ENCODE measurements around the gene ZNF446. TPM values are rescaled to one million over a fixed set of nuclear protein-coding genes. Genes with fewer than 3 reads are reported as not detected.

Gene ZNF446
- total and polyA plus RNA-seq, 2 donors (not counting 1 experiment from before 2014, with no cell fraction given): 15.0 to 18.9 TPM

DNA sequence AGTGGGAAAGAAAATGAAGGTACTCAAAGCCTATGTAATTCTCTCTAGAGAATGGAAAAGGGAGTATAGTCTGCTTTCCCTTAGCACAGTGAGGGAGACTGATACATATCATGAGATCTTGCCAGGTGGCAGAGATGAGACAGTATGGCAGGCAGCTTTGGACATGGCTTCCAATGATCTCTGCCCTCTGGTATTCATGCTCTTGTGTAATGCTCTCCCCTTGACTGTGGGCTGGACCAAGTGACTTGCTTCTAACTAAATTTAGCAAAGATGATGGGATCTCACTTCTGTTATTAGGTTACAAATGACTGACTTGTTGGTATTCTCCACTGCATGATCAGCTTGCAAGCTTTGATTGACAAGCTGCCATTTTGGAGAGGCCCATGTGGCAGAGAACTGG, 46.4 kb upstream of the ZNF446 start:
- H3K9me3 Mint-ChIP-seq (ENCODE audit: insufficient read depth): peaks cover 27% of the 10 kb centered on the region
- no peaks in the 10 kb centered on the region for H3K27me3 Mint-ChIP-seq
- no peak overlapping the region for H2AFZ ChIP-seq (ENCODE audit: insufficient read depth, low read depth, low read length, poor library complexity, severe bottlenecking)
- ChIA-PET CTCF (no interaction called here), POLR2A (no interaction called here)
- no peaks in the 10 kb centered on the region for H3K79me2 ChIP-seq (ENCODE audit: control insufficient read depth, insufficient read depth, low read length)
- no peak overlapping the region for H3K4me2 ChIP-seq (replicated peaks; ENCODE audit: low read depth, low read length, poor library complexity, severe bottlenecking)
- ATAC-seq (ENCODE audit: low read depth) (no peak), DNase-seq (no peak)
- peaks cover 14 to 80% (median 68%) of the 10 kb centered on the region in 3 donors for H3K9me3 ChIP-seq (ENCODE audit: control extremely low read depth in 1 of 3, control insufficient read depth in 2 of 3, insufficient read depth in 1 of 3, low read length in 2 of 3)
- no peak overlapping the region for H3K27ac Mint-ChIP-seq
- no peaks in the 10 kb centered on the region for H3K27me3 ChIP-seq (replicated peaks in 1 of 4; ENCODE audit: control extremely low read depth in 1 of 4, control insufficient read depth in 3 of 4, insufficient read depth in 4 of 4, low read length in 3 of 4)
- H3K36me3 ChIP-seq (replicated peaks in 1 of 2; ENCODE audit: control extremely low read depth in 1 of 2, control insufficient read depth in 1 of 2, extremely low read depth in 1 of 2, insufficient read depth in 2 of 2, low read length in 1 of 2): peaks cover 6 to 21% of the 10 kb centered on the region in 2 experiments
- H3K4me3 ChIP-seq (ENCODE audit: control extremely low read depth in 1 of 5, extremely low read depth in 1 of 5, insufficient read depth in 1 of 5, low read depth in 2 of 5, low read length in 4 of 5): no peak overlapping the region
- H3K27ac ChIP-seq (ENCODE audit: low read length in 2 of 2): no peak overlapping the region
- intact Hi-C loops (cut with micrococcal nuclease): no loop called here
- no peaks in the 10 kb centered on the region for H3K4me1 Mint-ChIP-seq
- no peaks in the 10 kb centered on the region for H3K4me1 ChIP-seq (ENCODE audit: control insufficient read depth in 2 of 2, insufficient read depth in 2 of 2, low read length in 2 of 2)
- H4K20me1 ChIP-seq (ENCODE audit: control insufficient read depth, insufficient read depth, low read length, poor library complexity, severe bottlenecking): no peaks in the 10 kb centered on the region
- H3K4me3 Mint-ChIP-seq: no peak overlapping the region
- no peak overlapping the region for H3K9ac ChIP-seq (ENCODE audit: low read length)
- no peak for TF ChIP-seq EZH2 (IDR thresholded peaks at IDR 0.05; ENCODE audit: borderline replicate concordance, insufficient read depth, low read depth, low read length, poor library complexity, severe bottlenecking)
- TF ChIP-seq, protein P1, sequence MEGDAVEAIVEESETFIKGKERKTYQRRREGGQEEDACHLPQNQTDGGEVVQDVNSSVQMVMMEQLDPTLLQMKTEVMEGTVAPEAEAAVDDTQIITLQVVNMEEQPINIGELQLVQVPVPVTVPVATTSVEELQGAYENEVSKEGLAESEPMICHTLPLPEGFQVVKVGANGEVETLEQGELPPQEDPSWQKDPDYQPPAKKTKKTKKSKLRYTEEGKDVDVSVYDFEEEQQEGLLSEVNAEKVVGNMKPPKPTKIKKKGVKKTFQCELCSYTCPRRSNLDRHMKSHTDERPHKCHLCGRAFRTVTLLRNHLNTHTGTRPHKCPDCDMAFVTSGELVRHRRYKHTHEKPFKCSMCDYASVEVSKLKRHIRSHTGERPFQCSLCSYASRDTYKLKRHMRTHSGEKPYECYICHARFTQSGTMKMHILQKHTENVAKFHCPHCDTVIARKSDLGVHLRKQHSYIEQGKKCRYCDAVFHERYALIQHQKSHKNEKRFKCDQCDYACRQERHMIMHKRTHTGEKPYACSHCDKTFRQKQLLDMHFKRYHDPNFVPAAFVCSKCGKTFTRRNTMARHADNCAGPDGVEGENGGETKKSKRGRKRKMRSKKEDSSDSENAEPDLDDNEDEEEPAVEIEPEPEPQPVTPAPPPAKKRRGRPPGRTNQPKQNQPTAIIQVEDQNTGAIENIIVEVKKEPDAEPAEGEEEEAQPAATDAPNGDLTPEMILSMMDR (IDR thresholded peaks at IDR 0.05): no peak

DNA sequence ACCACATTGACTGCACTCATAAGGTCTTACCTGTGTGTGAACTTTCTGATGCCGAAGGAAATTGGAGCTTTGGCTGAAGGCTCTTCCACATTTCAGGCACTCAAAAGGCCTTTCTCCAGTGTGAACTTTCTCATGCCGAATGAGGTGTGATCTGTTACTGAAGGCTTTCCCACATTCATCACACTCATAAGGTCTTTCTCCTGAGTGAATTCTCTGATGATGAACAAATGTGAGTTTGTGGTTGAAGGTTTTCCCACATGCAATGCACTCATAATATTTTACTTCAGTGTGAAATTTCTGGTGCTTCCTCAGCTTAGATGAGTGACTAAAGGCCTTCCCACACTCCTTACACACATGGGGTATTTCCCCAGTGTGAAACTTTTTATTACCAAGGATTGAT, 41.9 kb upstream of the ZNF446 start:
- no peaks in the 10 kb centered on the region for H3K27me3 ChIP-seq (replicated peaks in 1 of 4; ENCODE audit: control extremely low read depth in 1 of 4, control insufficient read depth in 3 of 4, insufficient read depth in 4 of 4, low read length in 3 of 4)
- no peak overlapping the region for H3K27ac ChIP-seq (ENCODE audit: low read length in 2 of 2)
- Mint-ChIP-seq H3K27me3 (no peaks in the 10 kb centered on the region), H3K4me1 (peaks cover 8% of the 10 kb centered on the region), H3K27ac (no peak overlapping the region), H3K9me3 (ENCODE audit: insufficient read depth) (peaks cover 28% of the 10 kb centered on the region), H3K4me3 (no peak overlapping the region)
- DNase-seq (no peak), ATAC-seq (ENCODE audit: low read depth) (no peak)
- 100% methylated on average over 1 of the region's 2 CpGs for WGBS (ENCODE audit: insufficient coverage)
- peaks cover 9% of the 10 kb centered on the region for H3K79me2 ChIP-seq (ENCODE audit: control insufficient read depth, insufficient read depth, low read length)
- H3K9ac ChIP-seq (ENCODE audit: low read length): no peak overlapping the region
- no peak overlapping the region for H2AFZ ChIP-seq (ENCODE audit: insufficient read depth, low read depth, low read length, poor library complexity, severe bottlenecking)
- peaks cover 8 to 43% of the 10 kb centered on the region in 2 experiments for H3K36me3 ChIP-seq (replicated peaks in 1 of 2; ENCODE audit: control extremely low read depth in 1 of 2, control insufficient read depth in 1 of 2, extremely low read depth in 1 of 2, insufficient read depth in 2 of 2, low read length in 1 of 2)
- no peak for TF ChIP-seq EZH2 (IDR thresholded peaks at IDR 0.05; ENCODE audit: borderline replicate concordance, insufficient read depth, low read depth, low read length, poor library complexity, severe bottlenecking)
- TF ChIP-seq, protein P1 (IDR thresholded peaks at IDR 0.05): no peak
- peaks cover 14 to 93% (median 82%) of the 10 kb centered on the region in 3 donors for H3K9me3 ChIP-seq (ENCODE audit: control extremely low read depth in 1 of 3, control insufficient read depth in 2 of 3, insufficient read depth in 1 of 3, low read length in 2 of 3)
- intact Hi-C loops (cut with micrococcal nuclease): no loop called here
- no peak overlapping the region for H3K4me3 ChIP-seq (ENCODE audit: control extremely low read depth in 1 of 5, extremely low read depth in 1 of 5, insufficient read depth in 1 of 5, low read depth in 2 of 5, low read length in 4 of 5)
- CTCF ChIA-PET: interaction anchor here (0.6 to 0.7 kb wide), 2 partner anchors 155 to 247 kb away, joined by 3 read pairs; no protein-coding TSS in a partner anchor
- no peaks in the 10 kb centered on the region for H4K20me1 ChIP-seq (ENCODE audit: control insufficient read depth, insufficient read depth, low read length, poor library complexity, severe bottlenecking)
- POLR2A ChIA-PET: no interaction called here
- H3K4me1 ChIP-seq (ENCODE audit: control insufficient read depth in 2 of 2, insufficient read depth in 2 of 2, low read length in 2 of 2): peaks cover 2 to 5% of the 10 kb centered on the region in 2 donors
- H3K4me2 ChIP-seq (replicated peaks; ENCODE audit: low read depth, low read length, poor library complexity, severe bottlenecking): no peak overlapping the region
